Placental pericyte (primary cell): ENCODE measurements around the gene ADAMTS5. TPM values are rescaled to one million over a fixed set of nuclear protein-coding genes. Genes with fewer than 3 reads are reported as not detected.

Experiments
- small RNA-seq: library from RNA; depleted of rRNA; stranded (forward); fragments of <200 nt; gene quantifications from one replicate; pipeline ENCODE3, GENCODE V24; 2012; ENCODE audit warnings: low replicate concordance
- total RNA-seq: library from RNA; depleted of rRNA; stranded (reverse); fragments of >200 nt; gene quantifications from 2 replicates; pipeline ENCODE4 v1.2.3, GENCODE V29; 2012

Gene ADAMTS5
- total RNA-seq, result 7.7 and 14.9 TPM in 2 replicates

DNA sequence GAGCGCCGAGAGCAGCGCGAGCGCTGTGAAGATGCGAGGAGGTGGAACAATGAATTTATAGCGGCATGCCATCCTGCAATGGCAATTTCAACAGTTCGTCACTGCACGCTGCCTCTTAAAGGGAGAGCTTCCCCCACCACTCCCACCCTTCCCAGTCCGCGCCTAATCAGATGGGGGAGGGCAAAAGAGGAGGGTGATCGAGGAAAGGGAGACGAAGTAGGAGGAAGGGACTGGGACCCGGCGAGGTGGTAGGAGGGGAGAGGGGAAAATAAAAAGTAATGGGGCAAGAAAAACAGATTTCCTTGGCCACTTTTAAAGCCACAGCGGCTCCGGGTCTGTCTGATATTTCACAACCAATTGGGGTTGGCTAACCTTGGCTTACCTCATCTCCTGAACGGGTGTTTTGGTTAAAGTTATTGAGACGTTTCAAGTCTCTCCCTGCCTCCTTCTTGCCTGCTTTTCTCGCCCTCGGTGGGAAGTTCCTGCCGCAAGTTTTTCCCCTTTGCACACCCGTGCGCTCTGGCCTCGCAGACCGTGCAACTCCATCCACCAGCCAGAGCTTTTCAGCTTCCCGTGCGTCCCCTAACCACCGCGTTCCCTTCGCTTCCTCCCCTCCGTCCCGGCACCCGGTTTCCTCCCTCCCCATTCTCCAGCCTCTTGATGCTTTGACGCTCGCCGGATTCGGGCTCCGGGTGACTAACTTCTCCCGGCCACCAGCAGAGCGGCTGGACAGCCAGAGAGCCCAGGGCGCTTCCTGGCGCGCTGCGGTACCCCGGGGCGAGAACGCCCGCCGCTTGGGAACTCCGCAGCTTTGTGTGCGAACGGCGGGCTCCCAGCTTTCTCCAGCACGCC lies at the start of gene ADAMTS5:
Gene ADAMTS5, minus strand, starts transcription at position 27 of the 852 bp plus-strand sequence. CDS start 697 bp downstream, outside the sequence.

Small RNA genes within 50 kb of the gene (small RNA-seq; reads per million reads assigned to genes)
- gene MIR4759, result not detected

Other genes starting within 250 kb of the ADAMTS5 start
- 49.5 and 290 TPM in 2 replicates for gene ADAMTS1, start 121.7 kb downstream of the ADAMTS5 start, total RNA-seq